HG02885 (cell line): ENCODE data around the gene C1QA.

Experiments used
- ATAC-seq: cut with Tn5 transposase; IDR thresholded peaks from one replicate; pipeline ENCODE4 v1.9.1; 2021; ENCODE audit warnings: mild to moderate bottlenecking; ENCODE audit not compliant: unreplicated experiment, poor library complexity

C1QA gene

GRCh38 chr1:22636353-22636752 lies at the start of gene C1QA:
TSS of gene C1QA (plus strand) at chr1:22636628. CDS start at chr1:22637617, 989 bp downstream.
- no peak for ATAC-seq

GRCh38 chr1:22587247-22587646 lies 49.2 kb upstream of the C1QA start:
- no peak for ATAC-seq

GRCh38 chr1:22588899-22589422 lies 47.5 kb upstream of the C1QA start:
- ATAC-seq = no peak

- no peak for ATAC-seq
Measured at GRCh38 chr1:22591576-22591975, 44.9 kb upstream of the C1QA start.

GRCh38 chr1:22592051-22592450 lies 44.4 kb upstream of the C1QA start:
- ATAC-seq = no peak

GRCh38 chr1:22592919-22593790 lies 43.3 kb upstream of the C1QA start:
- ATAC-seq = no peak

- no peak for ATAC-seq
Measured at GRCh38 chr1:22594396-22594795, 42.0 kb upstream of the C1QA start.

- no peak for ATAC-seq
Measured at GRCh38 chr1:22595108-22595507, 41.3 kb upstream of the C1QA start.

- ATAC-seq = no peak
Measured at GRCh38 chr1:22597301-22597965, 39.0 kb upstream of the C1QA start.

- no peak for ATAC-seq
Measured at GRCh38 chr1:22597996-22598395, 38.4 kb upstream of the C1QA start.

- ATAC-seq = no peak
Measured at GRCh38 chr1:22598736-22599135, 37.7 kb upstream of the C1QA start.

- no peak for ATAC-seq
Measured at GRCh38 chr1:22600071-22600816, 36.2 kb upstream of the C1QA start.

- no peak for ATAC-seq
Measured at GRCh38 chr1:22600817-22601605, 35.4 kb upstream of the C1QA start.

- ATAC-seq = no peak
Measured at GRCh38 chr1:22601610-22602009, 34.8 kb upstream of the C1QA start.

GRCh38 chr1:22602060-22602740 lies 34.2 kb upstream of the C1QA start:
- no peak for ATAC-seq

GRCh38 chr1:22606161-22606560 lies 30.3 kb upstream of the C1QA start:
- no peak for ATAC-seq

- ATAC-seq = no peak
Measured at GRCh38 chr1:22607154-22607553, 29.3 kb upstream of the C1QA start.

GRCh38 chr1:22608361-22608760 lies 28.1 kb upstream of the C1QA start:
- no peak for ATAC-seq

- no peak for ATAC-seq
Measured at GRCh38 chr1:22609291-22609690, 27.1 kb upstream of the C1QA start.
